GM23338 (cell line): ENCODE data around the gene CDC14B. TPM values are rescaled to one million over a fixed set of nuclear protein-coding genes. Genes with fewer than 3 reads are reported as not detected.
A peak's percentile ranks its signal among the peaks of the same experiment; 100 is the strongest.

Experiments used
- ATAC-seq: fragments of 200-7000 bp; cut with Tn5 transposase; 3 replicates; pipeline ENCODE4 v1.9.1; 2020
- DNase-seq: peaks from one replicate; pipeline ENCODE4 v3.0.0-alpha.2; 2015; ENCODE audit warnings: low spot score
- H2AFZ ChIP-seq: fragments of 200-600 bp; sonication (generic); 2 replicates; pipeline ENCODE4 v1.8.0; 2016; ENCODE audit warnings: antibody characterized with exemption, mild to moderate bottlenecking, moderate library complexity
- H3F3A ChIP-seq: fragments of 200-600 bp; sonication (generic); replicated peaks from 2 replicates; pipeline ENCODE4 v1.8.0; 2017; ENCODE audit warnings: antibody characterized with exemption, mixed run types, low read depth
- H3K27ac ChIP-seq: fragments of 200-600 bp; sonication (generic); 2 replicates; pipeline ENCODE4 v1.6.1; 2016; ENCODE audit warnings: low read depth
- H3K27me3 ChIP-seq: fragments of 200-600 bp; sonication (generic); 2 replicates; pipeline ENCODE4 v1.8.0; 2016; ENCODE audit warnings: mild to moderate bottlenecking, mixed run types, moderate library complexity; ENCODE audit not compliant: insufficient read depth
- H3K36me3 ChIP-seq: fragments of 200-600 bp; sonication (generic); 2 replicates; pipeline ENCODE4 v1.8.0; 2016; ENCODE audit warnings: mild to moderate bottlenecking; ENCODE audit not compliant: insufficient read depth
- H3K4me1 ChIP-seq: fragments of 200-600 bp; sonication (generic); 2 replicates; pipeline ENCODE4 v1.8.0; 2016; ENCODE audit warnings: mild to moderate bottlenecking, moderate library complexity; ENCODE audit not compliant: insufficient read depth
- H3K4me2 ChIP-seq: fragments of 200-600 bp; sonication (generic); 2 replicates; pipeline ENCODE4 v1.7.1; 2017; ENCODE audit warnings: mixed run types
- H3K4me3 ChIP-seq: fragments of 200-600 bp; sonication (generic); 2 replicates; pipeline ENCODE4 v1.6.1; 2016; ENCODE audit warnings: mixed run types
- H3K79me2 ChIP-seq: fragments of 200-600 bp; sonication (generic); replicated peaks from 2 replicates; pipeline ENCODE4 v1.8.0; 2017; ENCODE audit warnings: mild to moderate bottlenecking; ENCODE audit not compliant: insufficient read depth
- H3K9me2 ChIP-seq: fragments of 200-600 bp; sonication (generic); 2 replicates; pipeline ENCODE4 v1.8.0; 2017; ENCODE audit not compliant: insufficient read depth
- H4K20me1 ChIP-seq: fragments of 200-600 bp; sonication (generic); replicated peaks from 2 replicates; pipeline ENCODE4 v1.8.0; 2017; ENCODE audit warnings: mild to moderate bottlenecking; ENCODE audit not compliant: insufficient read depth
- H3K27ac Mint-ChIP-seq: 2 replicates; pipeline ENCODE4 v1.8.0; 2020; ENCODE audit warnings: inconsistent platforms, mild to moderate bottlenecking, moderate library complexity, mixed read lengths
- H3K27me3 Mint-ChIP-seq: 3 replicates; pipeline ENCODE4 v1.8.0; 2022; ENCODE audit warnings: low read depth, mild to moderate bottlenecking, moderate library complexity, mixed read lengths, inconsistent platforms; ENCODE audit not compliant: insufficient read depth, poor library complexity
- H3K36me3 Mint-ChIP-seq: 3 replicates; pipeline ENCODE4 v1.8.0; 2021; ENCODE audit warnings: low read depth, mild to moderate bottlenecking, inconsistent platforms, moderate library complexity, mixed read lengths
- H3K4me1 Mint-ChIP-seq: 3 replicates; pipeline ENCODE4 v1.8.0; 2020; ENCODE audit warnings: mild to moderate bottlenecking, inconsistent platforms, mixed read lengths
- H3K4me3 Mint-ChIP-seq: 3 replicates; pipeline ENCODE4 v1.8.0; 2021; ENCODE audit warnings: moderate library complexity, mild to moderate bottlenecking, inconsistent platforms, mixed read lengths
- H3K9me3 Mint-ChIP-seq: 3 replicates; pipeline ENCODE4 v1.8.0; 2020; ENCODE audit warnings: moderate library complexity, mild to moderate bottlenecking, inconsistent platforms, mixed read lengths
- CREB1 ChIP-seq: fragments of 250-450 bp; sonication (Bioruptor Pico); IDR thresholded peaks from 2 replicates; pipeline ENCODE4 v1.5.0; 2020; ENCODE audit warnings: low read depth, mild to moderate bottlenecking, moderate library complexity
- CTCF ChIP-seq, 2 experiments: fragments of 200-600 bp in 1 of 2; sonication (generic) in 1 of 2; conservative IDR thresholded peaks; 2 replicates each; pipeline versions ENCODE4 v1.5.1 to v1.6.1; 2016 to 2017; ENCODE audit warnings: antibody characterized with exemption in 2 of 2, low read depth in 2 of 2, mild to moderate bottlenecking in 2 of 2, moderate library complexity in 1 of 2
- ETS1 ChIP-seq: IDR thresholded peaks from 2 replicates; pipeline ENCODE4 v1.6.1; 2016; ENCODE audit warnings: antibody characterized with exemption
- EZH2 ChIP-seq: fragments of 200-600 bp; sonication (generic); IDR thresholded peaks from one replicate; pipeline ENCODE4 v1.8.0; 2017; ENCODE audit warnings: antibody characterized with exemption, mild to moderate bottlenecking, low read depth; ENCODE audit not compliant: unreplicated experiment
- EZH2phosphoT487 ChIP-seq: fragments of 200-600 bp; sonication (generic); IDR thresholded peaks from one replicate; pipeline ENCODE4 v1.8.1; 2018; ENCODE audit warnings: antibody characterized with exemption; ENCODE audit not compliant: unreplicated experiment
- JUNB ChIP-seq: IDR thresholded peaks from one replicate; pipeline ENCODE4 v1.6.1; 2016; ENCODE audit warnings: antibody characterized with exemption; ENCODE audit not compliant: unreplicated experiment
- NANOG ChIP-seq: IDR thresholded peaks from 2 replicates; pipeline ENCODE4 v1.6.1; 2016; ENCODE audit warnings: antibody characterized with exemption, borderline replicate concordance
- POLR2AphosphoS5 ChIP-seq: IDR thresholded peaks from 2 replicates; pipeline ENCODE4 v1.6.1; 2016; ENCODE audit warnings: antibody characterized with exemption, low read depth
- REST ChIP-seq: IDR thresholded peaks from one replicate; pipeline ENCODE4 v1.6.1; 2018; ENCODE audit warnings: antibody characterized with exemption; ENCODE audit not compliant: unreplicated experiment
- STAT1 ChIP-seq: IDR thresholded peaks from one replicate; pipeline ENCODE4 v1.6.1; 2016; ENCODE audit warnings: antibody characterized with exemption; ENCODE audit not compliant: unreplicated experiment
- ZNF114 ChIP-seq: fragments of 250-450 bp; sonication (Bioruptor Pico); IDR thresholded peaks from 2 replicates; pipeline ENCODE4 v1.5.0; 2020; ENCODE audit warnings: mild to moderate bottlenecking, moderate library complexity
- ZNF331 ChIP-seq: fragments of 250-450 bp; sonication (Bioruptor Pico); IDR thresholded peaks from 2 replicates; pipeline ENCODE4 v1.5.0; 2020; ENCODE audit warnings: low read depth, mild to moderate bottlenecking, moderate library complexity
- ZNF462 ChIP-seq: fragments of 250-450 bp; sonication (Bioruptor Pico); IDR thresholded peaks from 2 replicates; pipeline ENCODE4 v1.5.0; 2020; ENCODE audit warnings: mild to moderate bottlenecking, moderate library complexity
- polyA plus RNA-seq: library from polyadenylated mRNA; unstranded; fragments of >200 nt; fragmentation: Nextera tagmentation; extraction: Ambion mirVana; gene quantifications from 2 replicates; pipeline ENCODE4 v1.2.1, GENCODE V29; 2016
- total RNA-seq: library from RNA; depleted of rRNA; stranded (reverse); fragments of >200 nt; shearing (Covaris generic); gene quantifications from 2 replicates; pipeline ENCODE4 v1.2.3, GENCODE V29; 2014

The CDC14B gene
- total and polyA plus RNA-seq, 2 experiments from 2014 or later: 12.2 to 52.1 TPM

- H3K4me1 ChIP-seq: peaks cover 16% of the 10 kb centered on the region
- no peak for ATAC-seq
These were observed 122.6 kb downstream of the CDC14B start for GRCh38 chr9:96497117-96497399.

More at GRCh38 chr9:96497117-96497399, 122.6 kb downstream of the CDC14B start:
- H3F3A ChIP-seq: peaks cover 6% of the 10 kb centered on the region; the same call in 1 of the 2 replicates
- H3K27ac Mint-ChIP-seq: 0 out of 2 replicates have a peak overlapping the region, but pooled peaks have one; percentile 15
- H3K79me2 ChIP-seq: no peaks in the 10 kb centered on the region
- H3K27ac ChIP-seq: no peak overlapping the region
- H3K9me2 ChIP-seq: no peaks in the 10 kb centered on the region
- H3K4me1 Mint-ChIP-seq: peaks cover 29% of the 10 kb centered on the region
- H3K27me3 Mint-ChIP-seq: peaks cover 10% of the 10 kb centered on the region
- no peak for DNase-seq
- H3K4me3 ChIP-seq: no peak overlapping the region
- no peak overlapping the region for H3K4me3 Mint-ChIP-seq
- no peaks in the 10 kb centered on the region for H3K27me3 ChIP-seq
- no peak for TF ChIP-seq ZNF114 (CRISPR knock-in tag)
- TF ChIP-seq NANOG: no peak
- TF ChIP-seq CREB1: no peak
- no peak for TF ChIP-seq ZNF462
- TF ChIP-seq REST: no peak
- no peak for TF ChIP-seq CTCF (conservative IDR thresholded peaks at IDR 0.05; ENCODE audit: low read depth in 2 of 2)
- TF ChIP-seq EZH2: no peak
- no peak for TF ChIP-seq POLR2AphosphoS5
- TF ChIP-seq ZNF331 (CRISPR knock-in tag): no peak
- TF ChIP-seq EZH2phosphoT487: no peak
- no peak for TF ChIP-seq JUNB
- no peak for TF ChIP-seq ETS1
- TF ChIP-seq STAT1: no peak
- H3K36me3 ChIP-seq: no peaks in the 10 kb centered on the region
- no peak overlapping the region for H2AFZ ChIP-seq
- no peak overlapping the region for H3K4me2 ChIP-seq
- no peaks in the 10 kb centered on the region for H4K20me1 ChIP-seq
- H3K36me3 Mint-ChIP-seq: peaks cover 9% of the 10 kb centered on the region; the same call in 2 of the 3 replicates
- no peaks in the 10 kb centered on the region for H3K9me3 Mint-ChIP-seq
